CD14-positive monocyte (primary cell): Measurements from ENCODE around the gene PODXL2. TPM values are rescaled to one million over a fixed set of nuclear protein-coding genes. Genes with fewer than 3 reads are reported as not detected.

Experiments used
- DNase-seq, 3 donors: peaks; one replicate each; pipeline ENCODE4 v3.0.0-alpha.2; 2011 to 2022
- H2AFZ ChIP-seq: 2 replicates; pipeline ENCODE4 v1.6.0; 2012; ENCODE audit warnings: mild to moderate bottlenecking, low read depth, low read length, inconsistent platforms; ENCODE audit not compliant: insufficient read depth, poor library complexity, severe bottlenecking
- H3K27ac ChIP-seq, 2 donors: 1 replicate in 1 of 2; 2 replicates in 1 of 2; pipeline ENCODE4 v1.5.1; 2012 to 2013; ENCODE audit warnings: low read length in 2 of 2, control low read depth in 1 of 2, inconsistent platforms in 1 of 2, low read depth in 1 of 2, mild to moderate bottlenecking in 1 of 2
- H3K27me3 ChIP-seq, 2 donors: one replicate each; pipeline versions ENCODE4 v1.6.0 to v1.6.1; 2011 to 2013; ENCODE audit warnings: low read length in 2 of 2; ENCODE audit not compliant: control insufficient read depth in 2 of 2, insufficient read depth in 2 of 2
- H3K36me3 ChIP-seq, 2 donors: replicated peaks in 1 of 2; 1 replicate in 1 of 2; 2 replicates in 1 of 2; pipeline versions ENCODE4 v1.5.1 to v1.6.1; 2012 to 2013; ENCODE audit warnings: low read length in 2 of 2, control low read depth in 1 of 2, inconsistent platforms in 1 of 2, mild to moderate bottlenecking in 1 of 2; ENCODE audit not compliant: insufficient read depth in 2 of 2, control insufficient read depth in 1 of 2
- H3K4me1 ChIP-seq, 2 donors: 1 replicate in 1 of 2; 2 replicates in 1 of 2; pipeline versions ENCODE4 v1.5.1 to v1.6.1; 2012 to 2013; ENCODE audit warnings: low read length in 2 of 2, control low read depth in 1 of 2, inconsistent platforms in 1 of 2, mild to moderate bottlenecking in 1 of 2, moderate library complexity in 1 of 2; ENCODE audit not compliant: insufficient read depth in 2 of 2, control insufficient read depth in 1 of 2
- H3K4me2 ChIP-seq: replicated peaks from 2 replicates; pipeline ENCODE3; 2012; ENCODE audit warnings: low read length, moderate library complexity, mild to moderate bottlenecking; ENCODE audit not compliant: poor library complexity, severe bottlenecking; ENCODE audit errors: extremely low read depth
- H3K4me3 ChIP-seq, 3 experiments: fragments of 200-600 bp in 1 of 3; sonication (generic) in 1 of 3; replicated peaks in 1 of 3; 1 replicate in 2 of 3; 2 replicates in 1 of 3; pipeline ENCODE4 v1.5.1; 2011 to 2013; ENCODE audit warnings: low read length in 3 of 3, mild to moderate bottlenecking in 3 of 3, control low read depth in 2 of 3, low read depth in 2 of 3, inconsistent platforms in 1 of 3, moderate library complexity in 1 of 3
- H3K79me2 ChIP-seq: 2 replicates; pipeline ENCODE4 v1.6.0; 2012; ENCODE audit warnings: mild to moderate bottlenecking, control low read depth, inconsistent platforms, low read length, moderate library complexity; ENCODE audit not compliant: insufficient read depth
- H3K9ac ChIP-seq: 2 replicates; pipeline ENCODE4 v1.6.0; 2017; ENCODE audit warnings: low read length, mild to moderate bottlenecking; ENCODE audit not compliant: insufficient read depth, poor library complexity, severe bottlenecking
- H3K9me3 ChIP-seq, 2 donors: replicated peaks in 1 of 2; 1 replicate in 1 of 2; 2 replicates in 1 of 2; pipeline versions ENCODE4 v1.5.1 to v1.6.1; 2012 to 2013; ENCODE audit warnings: low read length in 2 of 2, control low read depth in 1 of 2; ENCODE audit not compliant: control insufficient read depth in 1 of 2, insufficient read depth in 1 of 2
- H4K20me1 ChIP-seq: 2 replicates; pipeline ENCODE4 v1.6.0; 2012; ENCODE audit warnings: mild to moderate bottlenecking, low read length, control low read depth, moderate library complexity; ENCODE audit not compliant: insufficient read depth
- H3K27ac Mint-ChIP-seq, 7 donors: one replicate each; pipeline ENCODE4 v1.8.0; 2020; ENCODE audit warnings: mild to moderate bottlenecking in 7 of 7, mixed read lengths in 7 of 7, moderate library complexity in 6 of 7, inconsistent platforms in 2 of 7
- H3K27me3 Mint-ChIP-seq, 3 donors: one replicate each; pipeline ENCODE4 v1.8.0; 2021 to 2022; ENCODE audit warnings: low read depth in 3 of 3, mild to moderate bottlenecking in 3 of 3, mixed read lengths in 3 of 3, moderate library complexity in 3 of 3, inconsistent platforms in 1 of 3
- H3K36me3 Mint-ChIP-seq, 2 donors: one replicate each; pipeline ENCODE4 v1.8.0; 2020; ENCODE audit warnings: mixed read lengths in 2 of 2, inconsistent platforms in 1 of 2, mild to moderate bottlenecking in 1 of 2
- H3K4me1 Mint-ChIP-seq: one replicate; pipeline ENCODE4 v1.8.0; 2020; ENCODE audit warnings: mild to moderate bottlenecking, mixed read lengths
- H3K4me3 Mint-ChIP-seq, 2 donors: one replicate each; pipeline ENCODE4 v1.8.0; 2020; ENCODE audit warnings: mild to moderate bottlenecking in 2 of 2, mixed read lengths in 2 of 2, moderate library complexity in 1 of 2
- H3K9me3 Mint-ChIP-seq, 7 donors: one replicate each; pipeline ENCODE4 v1.8.0; 2020 to 2022; ENCODE audit warnings: mixed read lengths in 7 of 7, mild to moderate bottlenecking in 6 of 7, moderate library complexity in 6 of 7, inconsistent platforms in 2 of 7
- WGBS: methylation state at CpG from one replicate; pipeline ENCODE4 v1.1.5; 2013; ENCODE audit warnings: missing lambda C conversion rate; ENCODE audit not compliant: insufficient coverage; 5-methylcytosine and 5-hydroxymethylcytosine counted together
- intact Hi-C, 2 donors: fragments of 100-400 bp; cut with micrococcal nuclease; formaldehyde crosslinking; loops; one replicate each; pipeline versions ENCODE4 v1.15.0 to v1.15.1; 2023
- polyA plus RNA-seq, 3 donors: library from polyadenylated mRNA; depleted of rRNA in 1 of 3; unstranded in 2 of 3; stranded (reverse) in 1 of 3; fragments of 300-500 nt in 2 of 3; fragments of >200 nt in 1 of 3; fragmentation: Illumina TruSeq in 2 of 3; gene quantifications; 1 replicate in 2 of 3; 2 replicates in 1 of 3; pipeline ENCODE4 v1.2.3, GENCODE V29; 2012 to 2021
- TF ChIP-seq, protein P1 (sequence below): fragments of 200-600 bp; IDR thresholded peaks from one replicate; pipeline ENCODE4 v1.8.0; 2022; ENCODE audit warnings: antibody characterized with exemption, mild to moderate bottlenecking

PODXL2 gene
- polyA plus RNA-seq, 3 donors: 0.33 to 0.64 (median 0.43) TPM

DNA sequence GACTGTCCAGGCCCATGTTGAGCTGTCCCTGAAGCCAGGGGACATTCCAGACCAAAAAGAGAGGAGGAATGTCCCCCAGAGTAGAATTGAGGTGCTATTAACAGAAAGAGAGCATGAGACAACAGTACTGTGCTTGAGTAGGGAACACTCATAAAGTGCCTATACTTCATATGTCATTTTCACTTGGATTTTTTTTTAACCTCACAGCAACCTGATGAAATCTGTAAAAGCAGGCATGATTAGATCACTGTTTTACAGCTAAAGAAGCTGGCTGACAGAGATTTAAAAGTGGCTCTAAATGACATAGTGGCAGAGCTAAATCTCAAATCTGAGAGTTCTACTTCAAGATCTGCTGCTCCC is 18.8 kb downstream of the PODXL2 start:
- H4K20me1 ChIP-seq: no peaks in the 10 kb centered on the region
- Mint-ChIP-seq H3K4me1 (peaks cover 9% of the 10 kb centered on the region), H3K27ac (peak overlapping the region in 1 of 7 donors; percentile 79), H3K36me3 (no peaks in the 10 kb centered on the region), H3K4me3 (no peak overlapping the region), H3K9me3 (no peaks in the 10 kb centered on the region), H3K27me3 (peaks cover 0 to 3% (median 3%) of the 10 kb centered on the region in 3 donors)
- H3K27ac ChIP-seq: no peak overlapping the region
- TF ChIP-seq, protein P1, sequence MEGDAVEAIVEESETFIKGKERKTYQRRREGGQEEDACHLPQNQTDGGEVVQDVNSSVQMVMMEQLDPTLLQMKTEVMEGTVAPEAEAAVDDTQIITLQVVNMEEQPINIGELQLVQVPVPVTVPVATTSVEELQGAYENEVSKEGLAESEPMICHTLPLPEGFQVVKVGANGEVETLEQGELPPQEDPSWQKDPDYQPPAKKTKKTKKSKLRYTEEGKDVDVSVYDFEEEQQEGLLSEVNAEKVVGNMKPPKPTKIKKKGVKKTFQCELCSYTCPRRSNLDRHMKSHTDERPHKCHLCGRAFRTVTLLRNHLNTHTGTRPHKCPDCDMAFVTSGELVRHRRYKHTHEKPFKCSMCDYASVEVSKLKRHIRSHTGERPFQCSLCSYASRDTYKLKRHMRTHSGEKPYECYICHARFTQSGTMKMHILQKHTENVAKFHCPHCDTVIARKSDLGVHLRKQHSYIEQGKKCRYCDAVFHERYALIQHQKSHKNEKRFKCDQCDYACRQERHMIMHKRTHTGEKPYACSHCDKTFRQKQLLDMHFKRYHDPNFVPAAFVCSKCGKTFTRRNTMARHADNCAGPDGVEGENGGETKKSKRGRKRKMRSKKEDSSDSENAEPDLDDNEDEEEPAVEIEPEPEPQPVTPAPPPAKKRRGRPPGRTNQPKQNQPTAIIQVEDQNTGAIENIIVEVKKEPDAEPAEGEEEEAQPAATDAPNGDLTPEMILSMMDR: no peak
- no peak overlapping the region for H2AFZ ChIP-seq
- no peaks in the 10 kb centered on the region for H3K79me2 ChIP-seq
- H3K9me3 ChIP-seq: no peaks in the 10 kb centered on the region
- no peak overlapping the region for H3K4me2 ChIP-seq
- H3K36me3 ChIP-seq: no peaks in the 10 kb centered on the region
- H3K9ac ChIP-seq: no peak overlapping the region
- DNase-seq: no peak
- intact Hi-C loops: loop anchor here in 1 of 2 donors (10.0 kb wide), 1 partner anchor 717 kb away; no protein-coding TSS in a partner anchor
- H3K4me1 ChIP-seq: peaks cover 7% of the 10 kb centered on the region in 2 donors
- no peak overlapping the region for H3K4me3 ChIP-seq
- H3K27me3 ChIP-seq: no peaks in the 10 kb centered on the region

DNA sequence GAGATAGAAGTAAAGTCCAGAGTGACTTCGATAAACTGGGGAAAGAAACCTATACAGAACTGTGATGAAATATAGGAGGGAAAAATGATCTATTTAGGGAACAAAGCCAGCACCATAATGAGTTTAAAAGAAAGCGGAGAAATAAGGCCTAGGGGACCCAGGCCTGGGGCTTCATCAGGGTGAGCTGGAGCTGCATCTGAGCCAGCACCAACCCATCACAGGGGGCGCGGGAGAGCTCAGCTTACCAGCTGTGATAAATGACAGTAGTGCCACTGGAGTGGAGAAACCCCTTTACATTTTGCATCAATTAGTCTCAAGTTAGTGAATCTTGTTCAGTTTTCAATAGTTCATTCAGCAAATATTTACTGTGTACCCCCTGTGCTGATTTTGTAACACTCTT is 21.3 kb downstream of the PODXL2 start:
- no peak overlapping the region for H3K4me3 ChIP-seq
- H3K36me3 ChIP-seq: no peaks in the 10 kb centered on the region
- no peak overlapping the region for H3K9ac ChIP-seq
- Mint-ChIP-seq H3K9me3 (no peaks in the 10 kb centered on the region), H3K27me3 (peaks cover 0 to 3% (median 2%) of the 10 kb centered on the region in 3 donors), H3K27ac (no peak overlapping the region), H3K4me3 (no peak overlapping the region), H3K4me1 (no peaks in the 10 kb centered on the region), H3K36me3 (no peaks in the 10 kb centered on the region)
- no peak for DNase-seq
- H4K20me1 ChIP-seq: no peaks in the 10 kb centered on the region
- no peak overlapping the region for H2AFZ ChIP-seq
- no peak overlapping the region for H3K4me2 ChIP-seq
- H3K79me2 ChIP-seq: no peaks in the 10 kb centered on the region
- no peak overlapping the region for H3K27ac ChIP-seq
- TF ChIP-seq, protein P1: no peak
- no peaks in the 10 kb centered on the region for H3K27me3 ChIP-seq
- H3K4me1 ChIP-seq: no peaks in the 10 kb centered on the region
- no peaks in the 10 kb centered on the region for H3K9me3 ChIP-seq
- intact Hi-C loops: loop anchor here (5.0 kb wide), 3 partner anchors 172 to 322 kb away; partner anchors contain the start of gene MGLL (in 1 of the 2)
- no CpG with 5 or more reads among the region's 4 CpGs for WGBS
